Hepatocyte (in vitro differentiated cells): ENCODE measurements around the gene CMKLR1. TPM values are rescaled to one million over a fixed set of nuclear protein-coding genes. Genes with fewer than 3 reads are reported as not detected.

Experiments
- DNase-seq: peaks from one replicate; pipeline ENCODE4 v3.0.0-alpha.2; 2016; ENCODE audit warnings: low spot score
- H2AFZ ChIP-seq: fragments of 200-600 bp; sonication (generic); 2 replicates; pipeline ENCODE4 v1.6.0; 2016; ENCODE audit warnings: antibody characterized with exemption, mild to moderate bottlenecking
- H3K27ac ChIP-seq: fragments of 200-600 bp; sonication (generic); 2 replicates; pipeline ENCODE4 v1.5.1; 2016; ENCODE audit warnings: mild to moderate bottlenecking
- H3K27me3 ChIP-seq: fragments of 200-600 bp; sonication (generic); 2 replicates; pipeline ENCODE4 v1.6.1; 2016
- H3K36me3 ChIP-seq: fragments of 200-600 bp; sonication (generic); replicated peaks from 2 replicates; pipeline ENCODE4 v1.5.1; 2016; ENCODE audit warnings: low read depth; ENCODE audit not compliant: insufficient read depth
- H3K4me1 ChIP-seq: fragments of 200-600 bp; sonication (generic); 2 replicates; pipeline ENCODE4 v1.5.1; 2016; ENCODE audit warnings: mild to moderate bottlenecking, moderate library complexity; ENCODE audit not compliant: insufficient read depth
- H3K4me2 ChIP-seq: fragments of 200-600 bp; sonication (generic); 2 replicates; pipeline ENCODE4 v1.6.0; 2016
- H3K4me3 ChIP-seq: fragments of 200-600 bp; sonication (generic); 2 replicates; pipeline ENCODE4 v1.5.1; 2016; ENCODE audit warnings: mild to moderate bottlenecking
- H3K79me2 ChIP-seq: fragments of 200-600 bp; sonication (generic); 2 replicates; pipeline ENCODE4 v1.6.0; 2017; ENCODE audit warnings: mild to moderate bottlenecking
- H3K9me2 ChIP-seq: fragments of 200-600 bp; sonication (generic); replicated peaks from 2 replicates; pipeline ENCODE4 v1.6.0; 2017; ENCODE audit warnings: mild to moderate bottlenecking; ENCODE audit not compliant: insufficient read depth
- H3K9me3 ChIP-seq: fragments of 200-600 bp; sonication (generic); 2 replicates; pipeline ENCODE4 v1.5.1; 2016; ENCODE audit warnings: low read depth, mild to moderate bottlenecking
- H4K20me1 ChIP-seq: fragments of 200-600 bp; sonication (generic); 2 replicates; pipeline ENCODE4 v1.6.0; 2016; ENCODE audit warnings: mild to moderate bottlenecking; ENCODE audit not compliant: insufficient read depth, poor library complexity, severe bottlenecking
- EZH2 ChIP-seq: fragments of 200-600 bp; sonication (generic); IDR thresholded peaks from 2 replicates; pipeline ENCODE4 v1.6.1; 2016; ENCODE audit warnings: antibody characterized with exemption, mild to moderate bottlenecking, borderline replicate concordance
- EZH2phosphoT487 ChIP-seq: fragments of 200-600 bp; sonication (generic); IDR thresholded peaks from one replicate; pipeline ENCODE4 v1.6.1; 2018; ENCODE audit warnings: antibody characterized with exemption, mild to moderate bottlenecking, low read depth, moderate library complexity; ENCODE audit not compliant: unreplicated experiment, severe bottlenecking
- WGBS: methylation state at CpG from one replicate; pipeline ENCODE4 v1.1.6; 2016; ENCODE audit warnings: low lambda C conversion rate; ENCODE audit errors: missing lambda C conversion rate; 5-methylcytosine and 5-hydroxymethylcytosine counted together
- polyA plus RNA-seq: library from polyadenylated mRNA; unstranded; fragments of >200 nt; fragmentation: Nextera tagmentation; extraction: Ambion mirVana; gene quantifications from 2 replicates; pipeline ENCODE4 v1.2.1, GENCODE V29; 2016
- total RNA-seq: library from RNA; depleted of rRNA; stranded (reverse); fragments of >200 nt; gene quantifications from 2 replicates; pipeline ENCODE4 v1.2.3, GENCODE V29; 2014
- TF ChIP-seq, protein P1 (sequence below): fragments of 200-600 bp; sonication (generic); IDR thresholded peaks from 2 replicates; pipeline ENCODE4 v1.5.1; 2016; ENCODE audit warnings: antibody characterized with exemption, mild to moderate bottlenecking; ENCODE audit not compliant: poor library complexity

Gene CMKLR1
- total and polyA plus RNA-seq, 2 experiments from 2014 or later, result 2.2 to 3.1 TPM

DNA sequence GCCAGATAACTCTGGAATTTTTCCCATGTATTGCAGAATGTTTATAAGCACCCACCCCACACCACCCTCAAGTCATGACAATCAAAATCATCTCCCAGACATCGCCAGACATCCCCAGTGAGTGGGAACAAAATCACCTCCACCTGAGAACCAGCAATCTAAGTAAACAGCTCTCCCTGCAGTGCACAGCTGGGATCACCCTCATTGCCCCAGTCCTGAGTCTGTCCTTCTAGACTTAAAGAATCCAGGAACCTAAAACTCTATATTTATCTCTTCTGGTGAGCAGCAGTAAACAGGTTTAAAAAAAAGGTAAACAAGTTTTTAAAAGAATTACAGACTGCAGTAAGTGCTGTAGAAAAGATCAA lies 43.3 kb upstream of the CMKLR1 start:
- no peaks in the 10 kb centered on the region for H3K27me3 ChIP-seq
- H2AFZ ChIP-seq, result no peak overlapping the region
- TF ChIP-seq EZH2, result no peak
- TF ChIP-seq EZH2phosphoT487, result no peak
- TF ChIP-seq, protein P1, sequence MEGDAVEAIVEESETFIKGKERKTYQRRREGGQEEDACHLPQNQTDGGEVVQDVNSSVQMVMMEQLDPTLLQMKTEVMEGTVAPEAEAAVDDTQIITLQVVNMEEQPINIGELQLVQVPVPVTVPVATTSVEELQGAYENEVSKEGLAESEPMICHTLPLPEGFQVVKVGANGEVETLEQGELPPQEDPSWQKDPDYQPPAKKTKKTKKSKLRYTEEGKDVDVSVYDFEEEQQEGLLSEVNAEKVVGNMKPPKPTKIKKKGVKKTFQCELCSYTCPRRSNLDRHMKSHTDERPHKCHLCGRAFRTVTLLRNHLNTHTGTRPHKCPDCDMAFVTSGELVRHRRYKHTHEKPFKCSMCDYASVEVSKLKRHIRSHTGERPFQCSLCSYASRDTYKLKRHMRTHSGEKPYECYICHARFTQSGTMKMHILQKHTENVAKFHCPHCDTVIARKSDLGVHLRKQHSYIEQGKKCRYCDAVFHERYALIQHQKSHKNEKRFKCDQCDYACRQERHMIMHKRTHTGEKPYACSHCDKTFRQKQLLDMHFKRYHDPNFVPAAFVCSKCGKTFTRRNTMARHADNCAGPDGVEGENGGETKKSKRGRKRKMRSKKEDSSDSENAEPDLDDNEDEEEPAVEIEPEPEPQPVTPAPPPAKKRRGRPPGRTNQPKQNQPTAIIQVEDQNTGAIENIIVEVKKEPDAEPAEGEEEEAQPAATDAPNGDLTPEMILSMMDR, result no peak
- H3K4me1 ChIP-seq, result no peaks in the 10 kb centered on the region
- H3K4me3 ChIP-seq, result no peak overlapping the region
- no peaks in the 10 kb centered on the region for H3K79me2 ChIP-seq
- H3K27ac ChIP-seq, result no peak overlapping the region
- H3K36me3 ChIP-seq, result no peaks in the 10 kb centered on the region
- H3K4me2 ChIP-seq, result no peak overlapping the region
- no peak for DNase-seq
- no peaks in the 10 kb centered on the region for H4K20me1 ChIP-seq
- 89% methylated on average over 1 of the region's 1 CpG for WGBS
- H3K9me3 ChIP-seq, result no peaks in the 10 kb centered on the region
- no peaks in the 10 kb centered on the region for H3K9me2 ChIP-seq

DNA sequence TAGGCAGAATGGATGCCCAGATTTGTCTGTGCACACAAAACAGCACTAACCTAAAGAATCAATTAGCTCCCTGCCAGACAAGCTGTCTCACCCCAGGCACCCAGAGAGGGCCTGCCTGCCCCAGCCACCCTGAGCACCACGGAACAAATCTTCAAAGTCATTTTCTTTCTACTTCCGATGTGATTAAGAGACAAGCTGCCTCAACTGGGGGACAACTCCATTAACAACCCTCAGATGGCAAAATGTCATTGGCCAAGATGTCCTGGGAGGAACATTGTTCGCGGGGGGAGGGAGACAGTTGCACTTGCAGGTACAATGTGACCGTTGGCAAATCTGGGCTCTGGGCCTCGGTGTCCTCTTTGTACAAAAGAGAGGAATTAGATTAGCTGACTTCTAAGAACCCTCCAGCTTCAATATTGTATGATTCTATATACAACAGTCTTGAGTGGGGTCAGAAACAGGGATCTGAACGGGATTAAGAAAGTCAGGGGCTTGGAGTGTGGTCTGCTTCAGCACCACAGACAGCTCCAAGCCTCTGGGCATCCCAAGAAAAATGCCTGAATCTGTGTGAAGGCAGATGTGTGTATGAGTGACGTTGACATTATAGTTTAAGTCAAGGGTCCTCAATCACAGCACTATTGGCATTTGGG lies 42.8 kb upstream of the CMKLR1 start:
- no peak overlapping the region for H3K4me2 ChIP-seq
- no peaks in the 10 kb centered on the region for H3K9me3 ChIP-seq
- no peaks in the 10 kb centered on the region for H3K36me3 ChIP-seq
- no peaks in the 10 kb centered on the region for H3K79me2 ChIP-seq
- no peaks in the 10 kb centered on the region for H3K4me1 ChIP-seq
- DNase-seq, result peak; percentile 53
- H3K9me2 ChIP-seq, result no peaks in the 10 kb centered on the region
- H3K27me3 ChIP-seq, result no peaks in the 10 kb centered on the region
- no peak overlapping the region for H2AFZ ChIP-seq
- WGBS, result 57% methylated on average over 8 of the region's 8 CpGs
- no peak overlapping the region for H3K27ac ChIP-seq
- TF ChIP-seq, protein P1, result no peak
- no peak for TF ChIP-seq EZH2
- TF ChIP-seq EZH2phosphoT487, result no peak
- no peaks in the 10 kb centered on the region for H4K20me1 ChIP-seq
- H3K4me3 ChIP-seq, result no peak overlapping the region

DNA sequence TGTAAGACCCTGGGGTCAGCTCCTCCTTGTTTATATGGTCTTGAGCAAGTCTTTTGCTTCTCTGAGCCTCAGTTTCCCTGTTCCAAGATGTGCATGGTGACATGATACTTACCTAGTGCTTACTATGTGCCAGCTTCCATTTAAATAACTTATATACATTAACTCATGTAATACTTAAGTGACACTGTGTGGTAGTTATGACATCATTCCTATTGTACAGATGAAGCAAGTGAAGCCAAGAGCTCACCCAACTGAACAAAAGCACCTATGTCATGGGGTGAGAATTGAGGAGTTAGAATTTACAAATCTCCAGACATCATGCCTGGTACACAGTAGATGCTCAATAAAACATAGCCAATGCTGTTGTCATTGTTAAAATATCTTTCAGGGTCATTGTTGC lies 41.3 kb upstream of the CMKLR1 start:
- H3K27me3 ChIP-seq, result no peaks in the 10 kb centered on the region
- no peak overlapping the region for H3K27ac ChIP-seq
- TF ChIP-seq EZH2phosphoT487 (no peak), EZH2 (no peak)
- TF ChIP-seq, protein P1, result no peak
- H2AFZ ChIP-seq, result no peak overlapping the region
- no peak for DNase-seq
- no peak overlapping the region for H3K4me3 ChIP-seq
- no peak overlapping the region for H3K4me2 ChIP-seq
- H3K9me3 ChIP-seq, result no peaks in the 10 kb centered on the region
- no peaks in the 10 kb centered on the region for H3K9me2 ChIP-seq
- H3K36me3 ChIP-seq, result no peaks in the 10 kb centered on the region
- no peaks in the 10 kb centered on the region for H3K4me1 ChIP-seq
- no peaks in the 10 kb centered on the region for H3K79me2 ChIP-seq
- H4K20me1 ChIP-seq, result no peaks in the 10 kb centered on the region

- no peak for DNase-seq
- no peak overlapping the region for H2AFZ ChIP-seq
Measured at GRCh38 chr12:108379823-108380222, 40.7 kb upstream of the CMKLR1 start.

More at GRCh38 chr12:108379823-108380222, 40.7 kb upstream of the CMKLR1 start:
- no peak overlapping the region for H3K27ac ChIP-seq
- H4K20me1 ChIP-seq, result no peaks in the 10 kb centered on the region
- H3K4me2 ChIP-seq, result no peak overlapping the region
- H3K4me1 ChIP-seq, result no peaks in the 10 kb centered on the region
- no peak for TF ChIP-seq EZH2
- no peak for TF ChIP-seq EZH2phosphoT487
- TF ChIP-seq, protein P1, result no peak
- WGBS, result 78% methylated on average over 4 of the region's 4 CpGs
- H3K9me3 ChIP-seq, result no peaks in the 10 kb centered on the region
- no peaks in the 10 kb centered on the region for H3K9me2 ChIP-seq
- no peak overlapping the region for H3K4me3 ChIP-seq
- H3K36me3 ChIP-seq, result no peaks in the 10 kb centered on the region
- H3K79me2 ChIP-seq, result no peaks in the 10 kb centered on the region
- H3K27me3 ChIP-seq, result no peaks in the 10 kb centered on the region
